ENCODE results near the gene OSBPL7. TPM values are rescaled to one million over a fixed set of nuclear protein-coding genes. Genes with fewer than 3 reads are reported as not detected.

OSBPL7 gene
- total and polyA plus RNA-seq, 2 of the 13 experiments (the other 11 are each of a cell fraction or from before 2014, with no cell fraction given), result 4.7 to 6.6 TPM

DNA sequence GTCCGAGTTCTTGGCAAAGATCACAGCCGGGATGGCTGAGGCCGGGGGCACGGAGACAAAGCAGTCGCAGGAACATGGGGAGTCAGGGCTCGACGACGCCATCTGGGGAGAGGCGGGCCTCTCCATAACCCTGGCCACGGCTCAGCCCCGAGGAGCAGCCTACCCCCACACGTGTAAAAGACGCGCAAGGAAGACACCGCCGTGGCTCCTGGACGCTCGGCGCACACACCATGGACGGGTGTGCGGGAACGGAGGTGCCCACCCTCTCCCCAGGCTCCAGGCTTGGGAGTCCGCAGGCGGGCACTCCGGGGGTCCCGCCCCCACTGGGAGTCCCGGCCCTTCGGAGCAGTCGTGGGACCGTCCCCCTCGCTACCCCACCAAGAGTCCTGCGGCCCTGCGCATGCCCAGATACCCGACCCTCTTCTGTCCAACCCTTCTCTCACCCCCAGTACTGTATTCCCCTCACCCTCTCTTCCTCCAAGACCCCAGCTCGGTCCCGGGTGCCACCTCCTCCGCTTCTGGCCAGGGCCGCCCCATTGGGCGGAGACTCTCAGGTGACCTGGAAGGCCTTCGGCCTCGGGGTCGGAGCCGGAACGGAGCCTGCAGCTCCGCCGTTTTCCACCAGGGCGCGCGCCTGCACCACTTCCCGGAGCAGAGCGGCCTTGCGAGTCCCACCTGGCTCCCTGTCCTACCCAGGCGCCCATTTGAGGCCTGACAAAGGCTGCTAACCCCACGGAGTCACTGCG is 19.3 kb upstream of the OSBPL7 start, which contains the start of gene SCRN2 (continued):
- TF ChIP-seq ZNF746 (CRISPR knock-in tag; IDR thresholded peaks at IDR 0.05) (peak; percentile 21), ZC3H4 (CRISPR knock-in tag; IDR thresholded peaks at IDR 0.05; ENCODE audit: borderline replicate concordance) (no peak), ZNF781 (CRISPR knock-in tag; IDR thresholded peaks at IDR 0.05; ENCODE audit: borderline replicate concordance, not compliant biosample characterization) (peak; percentile 13), FOSL2 (CRISPR knock-in tag; IDR thresholded peaks at IDR 0.05) (no peak; the same call in 1 of the 2 replicates), NKX3-1 (CRISPR knock-in tag; IDR thresholded peaks at IDR 0.05) (peak; percentile 55), TGIF2 (CRISPR knock-in tag; IDR thresholded peaks at IDR 0.05) (0 out of 2 replicates have a peak, but pooled peaks have one; percentile 53), MTF2 (CRISPR knock-in tag; IDR thresholded peaks at IDR 0.05; ENCODE audit: borderline replicate concordance) (peak; percentile 56; the same call in 1 of the 2 replicates), ATF5 (CRISPR knock-in tag; IDR thresholded peaks at IDR 0.05; ENCODE audit: low read depth) (no peak), ZNF143 (CRISPR knock-in tag; IDR thresholded peaks at IDR 0.05) (peak; percentile 57), FOXC1 (CRISPR knock-in tag; IDR thresholded peaks at IDR 0.05; ENCODE audit: borderline replicate concordance) (peak; percentile 89), SMAD3 (CRISPR knock-in tag; IDR thresholded peaks at IDR 0.05) (peak; percentile 90), ZNF326 (CRISPR knock-in tag; IDR thresholded peaks at IDR 0.05; ENCODE audit: borderline replicate concordance) (no peak), PAXIP1 (CRISPR knock-in tag; conservative IDR thresholded peaks at IDR 0.05) (peak; percentile 73), ARID3A (IDR thresholded peaks at IDR 0.05; ENCODE audit: low read depth, low read length) (no peak), ZNF3 (CRISPR knock-in tag; IDR thresholded peaks at IDR 0.05) (no peak), TFE3 (CRISPR knock-in tag; IDR thresholded peaks at IDR 0.05) (peak; percentile 53), MXD1 (CRISPR knock-in tag; IDR thresholded peaks at IDR 0.05) (peak; percentile 80)
- TF ChIP-seq, protein P1, sequence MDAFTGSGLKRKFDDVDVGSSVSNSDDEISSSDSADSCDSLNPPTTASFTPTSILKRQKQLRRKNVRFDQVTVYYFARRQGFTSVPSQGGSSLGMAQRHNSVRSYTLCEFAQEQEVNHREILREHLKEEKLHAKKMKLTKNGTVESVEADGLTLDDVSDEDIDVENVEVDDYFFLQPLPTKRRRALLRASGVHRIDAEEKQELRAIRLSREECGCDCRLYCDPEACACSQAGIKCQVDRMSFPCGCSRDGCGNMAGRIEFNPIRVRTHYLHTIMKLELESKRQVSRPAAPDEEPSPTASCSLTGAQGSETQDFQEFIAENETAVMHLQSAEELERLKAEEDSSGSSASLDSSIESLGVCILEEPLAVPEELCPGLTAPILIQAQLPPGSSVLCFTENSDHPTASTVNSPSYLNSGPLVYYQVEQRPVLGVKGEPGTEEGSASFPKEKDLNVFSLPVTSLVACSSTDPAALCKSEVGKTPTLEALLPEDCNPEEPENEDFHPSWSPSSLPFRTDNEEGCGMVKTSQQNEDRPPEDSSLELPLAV (CRISPR knock-in tag; conservative IDR thresholded peaks at IDR 0.05; ENCODE audit: low read depth), result no peak

All from HepG2 (cell line).